Activated CD4-positive, alpha-beta T cell treated with anti-CD3 and anti-CD28 coated beads, Interleukin-2, amount 50 U/mL, for 1 hour (primary cell): ENCODE measurements around the gene RHO.

Source experiments
- DNase-seq: peaks from one replicate; pipeline ENCODE4 v3.0.0-alpha.2; 2020

Gene RHO

DNA sequence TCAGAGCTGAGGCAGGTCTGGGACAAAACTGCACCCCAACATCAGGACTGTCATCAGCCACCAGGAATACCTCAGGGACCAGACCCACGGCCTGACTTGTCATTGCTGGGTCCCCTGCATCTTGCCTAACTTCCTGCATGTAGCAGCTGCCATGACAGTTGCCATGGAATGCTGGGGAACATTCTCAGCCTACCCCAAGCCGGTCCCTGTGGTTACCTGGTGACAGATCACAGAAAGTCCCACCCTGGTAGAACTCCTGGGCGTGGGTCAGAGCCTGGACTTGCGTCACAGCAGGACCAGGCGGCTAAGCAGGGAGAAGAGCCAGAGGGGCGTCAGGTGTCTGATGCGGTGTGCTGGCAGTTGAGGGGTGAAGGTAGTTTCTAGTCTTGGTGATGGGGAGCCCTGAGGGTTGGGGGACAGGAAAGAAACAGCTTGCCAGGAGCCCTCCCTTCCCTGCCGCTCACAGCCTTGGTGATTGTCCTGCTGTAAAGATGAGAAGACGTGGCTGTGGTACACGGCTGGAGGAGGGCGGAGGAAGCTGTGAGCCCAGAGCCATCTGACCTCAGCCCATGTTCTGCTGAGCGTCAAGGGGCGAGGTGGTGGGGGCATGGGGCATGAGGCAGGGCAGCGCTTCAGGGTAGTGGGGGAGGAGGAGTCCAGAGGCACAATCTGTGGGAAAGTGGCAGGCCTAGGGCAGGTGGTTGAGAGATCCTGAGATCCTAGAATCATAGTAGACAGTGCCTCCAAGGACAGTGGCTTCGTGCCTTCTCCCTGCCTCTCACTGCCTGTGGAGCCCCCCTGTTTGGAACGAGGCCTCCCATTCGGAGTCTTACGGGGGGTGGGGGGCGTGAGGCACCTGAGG lies 19.9 kb downstream of the RHO start:
- no peak for DNase-seq

- no peak for DNase-seq
Measured at GRCh38 chr3:129549006-129549800, 20.8 kb downstream of the RHO start.

GRCh38 chr3:129549805-129550204 lies 21.4 kb downstream of the RHO start:
- DNase-seq = no peak

- no peak for DNase-seq
Measured at GRCh38 chr3:129552287-129553050, 24.0 kb downstream of the RHO start.

DNA sequence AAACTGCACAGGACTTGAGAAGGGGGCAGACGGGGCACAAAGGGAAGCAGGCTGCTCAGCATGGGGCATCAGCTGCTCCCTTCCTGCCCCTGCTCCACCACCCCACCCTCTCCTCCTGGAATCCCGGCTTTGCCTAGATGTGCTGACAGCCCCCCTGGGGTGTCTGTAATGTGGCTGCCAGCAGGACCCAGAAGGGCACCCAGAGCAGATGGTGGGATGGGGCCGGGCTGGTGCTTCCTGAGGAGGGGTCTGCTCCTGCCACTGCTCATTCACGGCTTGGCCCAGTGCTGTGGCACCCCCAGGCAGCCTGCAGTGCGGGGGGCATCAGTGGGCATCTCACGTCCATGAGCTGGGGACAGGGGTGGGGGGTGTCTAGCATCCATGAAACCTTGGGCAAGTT lies 24.7 kb downstream of the RHO start:
- DNase-seq = no peak

DNA sequence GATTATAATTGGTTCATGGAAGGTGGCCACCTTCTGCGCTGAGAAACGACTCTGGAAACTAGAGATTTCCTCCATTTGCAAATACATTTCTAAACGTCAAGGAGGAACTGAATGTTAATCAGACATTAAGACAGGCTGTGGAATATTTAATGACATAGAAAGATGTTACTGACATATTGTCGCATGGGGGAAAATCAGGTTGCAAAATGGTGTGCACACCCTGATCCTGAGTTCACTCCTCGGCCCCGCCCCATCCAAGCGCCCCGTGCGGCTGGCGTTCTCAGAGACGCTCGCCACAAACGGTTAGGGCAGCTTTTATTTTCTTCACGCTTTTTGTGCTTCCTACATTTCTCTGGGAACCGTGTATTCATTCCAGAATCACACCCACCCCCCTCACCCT lies 25.3 kb downstream of the RHO start:
- no peak for DNase-seq

GRCh38 chr3:129554356-129555152 lies 26.1 kb downstream of the RHO start:
- DNase-seq = no peak

- DNase-seq = no peak
Measured at GRCh38 chr3:129555153-129555550, 26.7 kb downstream of the RHO start.

GRCh38 chr3:129555616-129556357 lies 27.3 kb downstream of the RHO start:
- DNase-seq = no peak

DNA sequence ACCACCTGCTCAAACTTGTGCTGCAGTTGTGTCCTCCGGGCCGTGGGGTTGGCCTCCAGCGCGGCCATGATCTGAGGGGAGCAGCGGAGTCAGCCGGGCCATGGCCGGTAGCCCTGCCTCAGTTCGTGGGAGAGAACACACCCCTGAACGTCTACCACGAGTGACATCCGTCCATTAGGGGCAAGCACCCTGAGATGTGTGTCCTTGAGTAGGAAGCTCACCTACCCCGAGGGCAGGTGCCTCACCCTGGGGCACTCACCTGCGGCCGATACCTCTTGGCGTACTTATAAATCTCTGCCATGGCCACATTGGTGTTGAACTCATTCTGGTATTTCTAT lies 27.9 kb downstream of the RHO start:
- no peak for DNase-seq

GRCh38 chr3:129556890-129557547 lies 28.6 kb downstream of the RHO start:
- DNase-seq = no peak

- DNase-seq = no peak
Measured at GRCh38 chr3:129557548-129557894, 29.1 kb downstream of the RHO start.

GRCh38 chr3:129558081-129558771 lies 29.8 kb downstream of the RHO start:
- no peak for DNase-seq

DNA sequence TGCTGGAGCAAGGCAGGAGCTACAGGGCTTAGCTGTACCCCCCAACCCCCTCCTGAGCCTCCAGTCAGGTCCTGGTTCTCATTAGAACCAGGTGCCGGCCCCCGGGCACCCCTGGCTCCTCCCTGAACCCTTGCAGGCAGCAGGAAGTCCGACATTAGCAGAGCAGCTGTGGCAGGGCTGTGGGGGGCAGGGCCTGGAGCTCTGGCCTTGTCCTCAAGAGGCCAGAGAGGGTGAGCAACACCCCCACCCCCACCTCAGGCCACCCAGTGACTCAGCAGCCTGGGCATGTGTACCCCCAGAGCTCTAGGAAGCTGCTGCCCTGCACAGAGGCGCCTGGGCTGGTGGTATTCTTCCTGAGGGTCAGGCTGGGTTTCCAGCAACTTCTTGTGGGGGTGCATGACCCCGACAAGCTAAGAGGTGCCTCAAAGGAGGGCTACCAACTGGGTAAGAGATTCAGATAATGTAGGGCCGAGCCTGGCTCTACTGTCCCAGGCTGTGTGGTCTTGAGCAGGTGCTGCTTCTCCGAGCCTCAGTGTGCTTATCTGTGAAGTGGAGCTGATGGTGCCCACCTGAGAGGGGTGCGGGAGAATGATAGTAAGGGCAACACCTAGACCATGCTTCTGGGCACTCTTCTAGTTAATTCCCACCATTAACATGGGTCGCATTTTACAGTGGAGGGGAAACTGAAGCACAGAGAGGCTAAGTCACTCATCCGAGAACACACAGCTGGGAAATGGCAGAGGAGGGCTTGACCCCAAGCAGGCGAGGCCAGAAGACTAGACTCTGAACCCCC lies 30.5 kb downstream of the RHO start:
- no peak for DNase-seq

GRCh38 chr3:129559565-129560079 lies 31.2 kb downstream of the RHO start:
- no peak for DNase-seq

GRCh38 chr3:129560269-129560787 lies 31.9 kb downstream of the RHO start:
- DNase-seq = no peak

GRCh38 chr3:129560911-129561594 lies 32.6 kb downstream of the RHO start:
- no peak for DNase-seq

- no peak for DNase-seq
Measured at GRCh38 chr3:129561619-129562248, 33.3 kb downstream of the RHO start.
